GM12872 (cell line): ENCODE results near the gene DNAJC7.

ENCODE experiments used
- TF ChIP-seq, protein P1 (sequence below): IDR thresholded peaks from 3 replicates; pipeline ENCODE4 v1.5.1; 2011; ENCODE audit warnings: low read depth, mild to moderate bottlenecking, low read length, moderate library complexity; ENCODE audit not compliant: insufficient read depth

DNAJC7 gene

GRCh38 chr17:42058063-42058462, 40.8 kb upstream of the DNAJC7 start:
- TF ChIP-seq, protein P1, sequence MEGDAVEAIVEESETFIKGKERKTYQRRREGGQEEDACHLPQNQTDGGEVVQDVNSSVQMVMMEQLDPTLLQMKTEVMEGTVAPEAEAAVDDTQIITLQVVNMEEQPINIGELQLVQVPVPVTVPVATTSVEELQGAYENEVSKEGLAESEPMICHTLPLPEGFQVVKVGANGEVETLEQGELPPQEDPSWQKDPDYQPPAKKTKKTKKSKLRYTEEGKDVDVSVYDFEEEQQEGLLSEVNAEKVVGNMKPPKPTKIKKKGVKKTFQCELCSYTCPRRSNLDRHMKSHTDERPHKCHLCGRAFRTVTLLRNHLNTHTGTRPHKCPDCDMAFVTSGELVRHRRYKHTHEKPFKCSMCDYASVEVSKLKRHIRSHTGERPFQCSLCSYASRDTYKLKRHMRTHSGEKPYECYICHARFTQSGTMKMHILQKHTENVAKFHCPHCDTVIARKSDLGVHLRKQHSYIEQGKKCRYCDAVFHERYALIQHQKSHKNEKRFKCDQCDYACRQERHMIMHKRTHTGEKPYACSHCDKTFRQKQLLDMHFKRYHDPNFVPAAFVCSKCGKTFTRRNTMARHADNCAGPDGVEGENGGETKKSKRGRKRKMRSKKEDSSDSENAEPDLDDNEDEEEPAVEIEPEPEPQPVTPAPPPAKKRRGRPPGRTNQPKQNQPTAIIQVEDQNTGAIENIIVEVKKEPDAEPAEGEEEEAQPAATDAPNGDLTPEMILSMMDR: no peak

- TF ChIP-seq, protein P1: no peak
These were observed 39.4 kb upstream of the DNAJC7 start for GRCh38 chr17:42056635-42057034.

- TF ChIP-seq, protein P1: no peak
These were observed 38.3 kb upstream of the DNAJC7 start for GRCh38 chr17:42055496-42055895.

- TF ChIP-seq, protein P1: no peak
These were observed 37.8 kb upstream of the DNAJC7 start for GRCh38 chr17:42055027-42055426.

DNA sequence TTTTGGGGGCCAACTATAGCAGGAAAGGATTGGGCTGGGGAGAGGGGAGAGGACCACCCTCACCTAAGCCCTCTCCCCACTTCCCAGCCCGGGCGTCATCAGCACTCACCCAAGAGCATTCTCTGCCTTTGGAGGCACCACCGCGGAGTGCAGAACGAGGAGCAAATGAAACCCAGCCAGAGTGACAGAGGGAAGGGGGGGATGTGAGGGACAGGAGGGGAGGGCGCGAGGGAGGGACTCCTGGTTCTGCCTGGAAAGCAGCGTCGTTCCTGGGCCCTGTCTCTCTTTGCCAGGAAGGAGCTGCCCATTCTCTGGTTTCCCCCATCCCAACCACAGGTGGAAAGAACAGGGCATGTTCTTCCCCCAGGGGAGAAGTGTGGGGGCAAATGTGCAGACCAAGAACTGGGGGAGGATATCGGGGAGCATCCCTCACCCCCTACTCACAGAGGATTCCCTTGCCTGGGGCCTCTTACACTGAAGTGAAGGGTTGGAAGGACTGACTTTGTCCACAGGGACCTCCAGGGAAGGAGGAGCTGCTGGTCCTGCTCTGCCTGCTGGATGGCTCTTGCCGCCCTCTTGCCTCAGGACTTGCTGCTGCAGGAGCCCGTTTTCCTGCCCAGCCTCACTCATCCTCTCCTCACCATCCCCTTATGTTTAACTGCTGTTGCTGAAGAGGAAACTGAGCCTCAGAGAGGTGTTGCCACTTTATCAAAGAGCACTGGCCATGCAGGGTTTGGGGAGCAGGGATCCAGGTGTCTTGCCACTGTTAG, 36.7 kb upstream of the DNAJC7 start:
- TF ChIP-seq, protein P1: no peak

GRCh38 chr17:42052346-42052877, 35.2 kb upstream of the DNAJC7 start:
- TF ChIP-seq, protein P1: no peak

DNA sequence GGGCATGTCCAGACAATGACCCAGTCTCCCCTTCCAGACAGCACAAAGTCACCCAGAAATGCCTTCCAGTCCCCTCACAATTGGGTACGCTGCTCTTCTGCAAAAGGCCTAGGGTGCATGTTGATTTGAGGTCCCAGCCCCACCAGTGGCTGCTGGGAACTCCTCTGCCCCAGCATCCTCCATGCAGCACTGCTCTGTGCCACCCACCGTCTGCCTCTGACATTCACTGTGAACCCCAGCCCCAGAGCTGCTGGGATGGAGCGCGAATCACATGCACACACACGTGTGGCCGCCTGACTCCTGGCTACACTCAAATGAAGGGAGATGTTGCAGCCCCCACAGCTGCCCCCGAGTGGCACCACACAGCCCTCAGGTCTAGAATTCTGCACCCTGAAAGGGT, 34.4 kb upstream of the DNAJC7 start:
- TF ChIP-seq, protein P1: no peak
